ENCODE measurements around the gene PTPRQ. TPM values are rescaled to one million over a fixed set of nuclear protein-coding genes. Genes with fewer than 3 reads are reported as not detected.
A peak's percentile ranks its signal among the peaks of the same experiment; 100 is the strongest.

PTPRQ gene
- polyA plus RNA-seq, 4 donors: not detected

GRCh38 chr12:80681786-80682185 lies 237.8 kb downstream of the PTPRQ start:
- WGBS, 3 donors: 76 to 82% (median 76%) methylated on average over 3 of the region's 3 CpGs
- Histone ChIP-seq H3K27me3 (ENCODE audit: control insufficient read depth in 3 of 3, insufficient read depth in 3 of 3, low read length in 3 of 3) (no peaks in the 10 kb centered on the region), H3K27ac (ENCODE audit: low read depth in 1 of 3, low read length in 2 of 3) (no peak overlapping the region), H3K4me1 (ENCODE audit: control insufficient read depth in 3 of 3, insufficient read depth in 2 of 3, low read depth in 1 of 3, low read length in 2 of 3) (no peaks in the 10 kb centered on the region), H3K9me3 (ENCODE audit: control insufficient read depth in 2 of 2, insufficient read depth in 1 of 2, low read depth in 1 of 2, low read length in 1 of 2) (no peaks in the 10 kb centered on the region), H3K36me3 (ENCODE audit: control insufficient read depth in 3 of 3, insufficient read depth in 2 of 3, low read depth in 1 of 3, low read length in 3 of 3) (no peaks in the 10 kb centered on the region), H3K4me3 (ENCODE audit: low read depth in 1 of 3, low read length in 3 of 3) (no peak overlapping the region)
- DNase-seq (no peak), FAIRE-seq (peak; percentile 33)

GRCh38 chr12:80684077-80684495 lies 240.1 kb downstream of the PTPRQ start:
- peak in 1 of 2 donors; percentile 31 for DNase-seq
- Histone ChIP-seq H3K27ac (ENCODE audit: low read depth in 1 of 3, low read length in 2 of 3) (no peak overlapping the region), H3K4me3 (ENCODE audit: low read depth in 1 of 3, low read length in 3 of 3) (no peak overlapping the region), H3K9me3 (ENCODE audit: control insufficient read depth in 2 of 2, insufficient read depth in 1 of 2, low read depth in 1 of 2, low read length in 1 of 2) (no peaks in the 10 kb centered on the region), H3K36me3 (ENCODE audit: control insufficient read depth in 3 of 3, insufficient read depth in 2 of 3, low read depth in 1 of 3, low read length in 3 of 3) (no peaks in the 10 kb centered on the region), H3K4me1 (ENCODE audit: control insufficient read depth in 3 of 3, insufficient read depth in 2 of 3, low read depth in 1 of 3, low read length in 2 of 3) (no peaks in the 10 kb centered on the region), H3K27me3 (ENCODE audit: control insufficient read depth in 3 of 3, insufficient read depth in 3 of 3, low read length in 3 of 3) (no peaks in the 10 kb centered on the region)
- 39 to 57% (median 56%) methylated on average over 7 of the region's 7 CpGs for WGBS, 3 donors
- no peak for FAIRE-seq

- Histone ChIP-seq H3K27me3 (ENCODE audit: control insufficient read depth in 3 of 3, insufficient read depth in 3 of 3, low read length in 3 of 3) (no peaks in the 10 kb centered on the region), H3K36me3 (ENCODE audit: control insufficient read depth in 3 of 3, insufficient read depth in 2 of 3, low read depth in 1 of 3, low read length in 3 of 3) (no peaks in the 10 kb centered on the region), H3K4me3 (ENCODE audit: low read depth in 1 of 3, low read length in 3 of 3) (no peak overlapping the region), H3K27ac (ENCODE audit: low read depth in 1 of 3, low read length in 2 of 3) (no peak overlapping the region), H3K9me3 (ENCODE audit: control insufficient read depth in 2 of 2, insufficient read depth in 1 of 2, low read depth in 1 of 2, low read length in 1 of 2) (no peaks in the 10 kb centered on the region), H3K4me1 (ENCODE audit: control insufficient read depth in 3 of 3, insufficient read depth in 2 of 3, low read depth in 1 of 3, low read length in 2 of 3) (no peaks in the 10 kb centered on the region)
- 58 to 79% (median 72%) methylated on average over 1 of the region's 1 CpG for WGBS, 3 donors
- FAIRE-seq (no peak), DNase-seq (no peak)
Measured at GRCh38 chr12:80690090-80690489, 246.1 kb downstream of the PTPRQ start.

- Histone ChIP-seq H3K9me3 (ENCODE audit: control insufficient read depth in 2 of 2, insufficient read depth in 1 of 2, low read depth in 1 of 2, low read length in 1 of 2) (no peaks in the 10 kb centered on the region), H3K4me1 (ENCODE audit: control insufficient read depth in 3 of 3, insufficient read depth in 2 of 3, low read depth in 1 of 3, low read length in 2 of 3) (no peaks in the 10 kb centered on the region), H3K27ac (ENCODE audit: low read depth in 1 of 3, low read length in 2 of 3) (no peak overlapping the region), H3K27me3 (ENCODE audit: control insufficient read depth in 3 of 3, insufficient read depth in 3 of 3, low read length in 3 of 3) (no peaks in the 10 kb centered on the region), H3K36me3 (ENCODE audit: control insufficient read depth in 3 of 3, insufficient read depth in 2 of 3, low read depth in 1 of 3, low read length in 3 of 3) (no peaks in the 10 kb centered on the region), H3K4me3 (ENCODE audit: low read depth in 1 of 3, low read length in 3 of 3) (no peak overlapping the region)
- FAIRE-seq (no peak), DNase-seq (no peak)
- WGBS, 3 donors: 26 to 51% (median 44%) methylated on average over 2 of the region's 2 CpGs
Measured at GRCh38 chr12:80690513-80690912, 246.5 kb downstream of the PTPRQ start.

- Histone ChIP-seq H3K4me1 (ENCODE audit: control insufficient read depth in 3 of 3, insufficient read depth in 2 of 3, low read depth in 1 of 3, low read length in 2 of 3) (no peaks in the 10 kb centered on the region), H3K4me3 (ENCODE audit: low read depth in 1 of 3, low read length in 3 of 3) (no peak overlapping the region), H3K27ac (ENCODE audit: low read depth in 1 of 3, low read length in 2 of 3) (no peak overlapping the region), H3K9me3 (ENCODE audit: control insufficient read depth in 2 of 2, insufficient read depth in 1 of 2, low read depth in 1 of 2, low read length in 1 of 2) (no peaks in the 10 kb centered on the region), H3K36me3 (ENCODE audit: control insufficient read depth in 3 of 3, insufficient read depth in 2 of 3, low read depth in 1 of 3, low read length in 3 of 3) (no peaks in the 10 kb centered on the region), H3K27me3 (ENCODE audit: control insufficient read depth in 3 of 3, insufficient read depth in 3 of 3, low read length in 3 of 3) (no peaks in the 10 kb centered on the region)
- DNase-seq (no peak), FAIRE-seq (no peak)
- 57 to 88% (median 82%) methylated on average over 1 of the region's 1 CpG for WGBS, 3 donors
Measured at GRCh38 chr12:80692114-80692513, 248.1 kb downstream of the PTPRQ start.

GRCh38 chr12:80697270-80697887 lies 253.3 kb downstream of the PTPRQ start:
- Histone ChIP-seq H3K27ac (ENCODE audit: low read depth in 1 of 3, low read length in 2 of 3) (no peak overlapping the region), H3K36me3 (ENCODE audit: control insufficient read depth in 3 of 3, insufficient read depth in 2 of 3, low read depth in 1 of 3, low read length in 3 of 3) (no peaks in the 10 kb centered on the region), H3K4me1 (ENCODE audit: control insufficient read depth in 3 of 3, insufficient read depth in 2 of 3, low read depth in 1 of 3, low read length in 2 of 3) (no peaks in the 10 kb centered on the region), H3K9me3 (ENCODE audit: control insufficient read depth in 2 of 2, insufficient read depth in 1 of 2, low read depth in 1 of 2, low read length in 1 of 2) (no peaks in the 10 kb centered on the region), H3K4me3 (ENCODE audit: low read depth in 1 of 3, low read length in 3 of 3) (no peak overlapping the region), H3K27me3 (ENCODE audit: control insufficient read depth in 3 of 3, insufficient read depth in 3 of 3, low read length in 3 of 3) (no peaks in the 10 kb centered on the region)
- DNase-seq (no peak), FAIRE-seq (no peak)
- 38 to 56% (median 48%) methylated on average over 2 of the region's 2 CpGs for WGBS, 3 donors

GRCh38 chr12:80698256-80698655 lies 254.2 kb downstream of the PTPRQ start:
- no peaks in the 10 kb centered on the region for H3K27me3 ChIP-seq (ENCODE audit: control insufficient read depth in 3 of 3, insufficient read depth in 3 of 3, low read length in 3 of 3)
- FAIRE-seq (no peak), DNase-seq (no peak)
- 72 to 84% (median 83%) methylated on average over 7 of the region's 7 CpGs for WGBS, 3 donors
- no peak overlapping the region for H3K27ac ChIP-seq (ENCODE audit: low read depth in 1 of 3, low read length in 2 of 3)
- no peak overlapping the region for H3K4me3 ChIP-seq (ENCODE audit: low read depth in 1 of 3, low read length in 3 of 3)
- H3K4me1 ChIP-seq (ENCODE audit: control insufficient read depth in 3 of 3, insufficient read depth in 2 of 3, low read depth in 1 of 3, low read length in 2 of 3): no peaks in the 10 kb centered on the region
- H3K36me3 ChIP-seq (ENCODE audit: control insufficient read depth in 3 of 3, insufficient read depth in 2 of 3, low read depth in 1 of 3, low read length in 3 of 3): no peaks in the 10 kb centered on the region
- no peaks in the 10 kb centered on the region for H3K9me3 ChIP-seq (ENCODE audit: control insufficient read depth in 2 of 2, insufficient read depth in 1 of 2, low read depth in 1 of 2, low read length in 1 of 2)

GRCh38 chr12:80698847-80699542 lies 255.0 kb downstream of the PTPRQ start:
- WGBS, 3 donors: 64 to 71% (median 68%) methylated on average over 7 of the region's 7 CpGs
- H3K4me1 ChIP-seq (ENCODE audit: control insufficient read depth in 3 of 3, insufficient read depth in 2 of 3, low read depth in 1 of 3, low read length in 2 of 3): no peaks in the 10 kb centered on the region
- H3K27ac ChIP-seq (ENCODE audit: low read depth in 1 of 3, low read length in 2 of 3): no peak overlapping the region
- no peak overlapping the region for H3K4me3 ChIP-seq (ENCODE audit: low read depth in 1 of 3, low read length in 3 of 3)
- DNase-seq (no peak), FAIRE-seq (no peak)
- no peaks in the 10 kb centered on the region for H3K9me3 ChIP-seq (ENCODE audit: control insufficient read depth in 2 of 2, insufficient read depth in 1 of 2, low read depth in 1 of 2, low read length in 1 of 2)
- H3K27me3 ChIP-seq (ENCODE audit: control insufficient read depth in 3 of 3, insufficient read depth in 3 of 3, low read length in 3 of 3): no peaks in the 10 kb centered on the region
- no peaks in the 10 kb centered on the region for H3K36me3 ChIP-seq (ENCODE audit: control insufficient read depth in 3 of 3, insufficient read depth in 2 of 3, low read depth in 1 of 3, low read length in 3 of 3)

GRCh38 chr12:80700327-80700726 lies 256.3 kb downstream of the PTPRQ start:
- 71 to 83% (median 78%) methylated on average over 2 of the region's 2 CpGs for WGBS, 3 donors
- Histone ChIP-seq H3K4me1 (ENCODE audit: control insufficient read depth in 3 of 3, insufficient read depth in 2 of 3, low read depth in 1 of 3, low read length in 2 of 3) (no peaks in the 10 kb centered on the region), H3K4me3 (ENCODE audit: low read depth in 1 of 3, low read length in 3 of 3) (no peak overlapping the region), H3K27ac (ENCODE audit: low read depth in 1 of 3, low read length in 2 of 3) (no peak overlapping the region), H3K36me3 (ENCODE audit: control insufficient read depth in 3 of 3, insufficient read depth in 2 of 3, low read depth in 1 of 3, low read length in 3 of 3) (no peaks in the 10 kb centered on the region), H3K27me3 (ENCODE audit: control insufficient read depth in 3 of 3, insufficient read depth in 3 of 3, low read length in 3 of 3) (no peaks in the 10 kb centered on the region), H3K9me3 (ENCODE audit: control insufficient read depth in 2 of 2, insufficient read depth in 1 of 2, low read depth in 1 of 2, low read length in 1 of 2) (no peaks in the 10 kb centered on the region)
- FAIRE-seq (no peak), DNase-seq (no peak)

Measured in small intestine (tissue), 7 donors.